Glutamatergic neuron (in vitro differentiated cells): ENCODE results near the gene SERHL2. TPM values are rescaled to one million over a fixed set of nuclear protein-coding genes. Genes with fewer than 3 reads are reported as not detected.

Experiments
- DNase-seq: peaks from one replicate; pipeline ENCODE4 v3.0.0; 2022
- H3K27ac Mint-ChIP-seq: one replicate; pipeline ENCODE4 v1.8.0; 2020; ENCODE audit warnings: mild to moderate bottlenecking, mixed read lengths, inconsistent platforms; ENCODE audit not compliant: unreplicated experiment
- H3K27me3 Mint-ChIP-seq: one replicate; pipeline ENCODE4 v1.8.0; 2020; ENCODE audit warnings: mild to moderate bottlenecking, moderate library complexity, mixed read lengths, inconsistent platforms; ENCODE audit not compliant: unreplicated experiment
- H3K36me3 Mint-ChIP-seq: one replicate; pipeline ENCODE4 v1.8.0; 2020; ENCODE audit warnings: mild to moderate bottlenecking, mixed read lengths, inconsistent platforms; ENCODE audit not compliant: unreplicated experiment
- H3K4me1 Mint-ChIP-seq: one replicate; pipeline ENCODE4 v1.8.0; 2020; ENCODE audit warnings: mild to moderate bottlenecking, low read depth, mixed read lengths, inconsistent platforms; ENCODE audit not compliant: unreplicated experiment
- H3K4me3 Mint-ChIP-seq: one replicate; pipeline ENCODE4 v1.8.0; 2020; ENCODE audit warnings: mild to moderate bottlenecking, mixed read lengths, inconsistent platforms; ENCODE audit not compliant: unreplicated experiment
- H3K9me3 Mint-ChIP-seq: one replicate; pipeline ENCODE4 v1.8.0; 2020; ENCODE audit warnings: mild to moderate bottlenecking, moderate library complexity, mixed read lengths, inconsistent platforms; ENCODE audit not compliant: unreplicated experiment
- CTCF ChIP-seq: fragments of 200-600 bp; sonication (generic); IDR thresholded peaks from one replicate; pipeline ENCODE4 v1.5.0; 2021; ENCODE audit not compliant: partially characterized antibody, unreplicated experiment
- total RNA-seq: library from RNA; stranded (reverse); fragmentation: NEBNext Ultra II Directional; extraction: Animal tissue kit (Norgen Biotek cat#: 25700); gene quantifications from one replicate; pipeline ENCODE4 v1.2.1, GENCODE V29; 2021; ENCODE audit not compliant: unreplicated experiment

The SERHL2 gene
- total RNA-seq, 1 donor from 2014 or later = 4.4 TPM

- Mint-ChIP-seq H3K4me3 (no peak overlapping the region), H3K9me3 (peaks cover 8% of the 10 kb centered on the region), H3K27me3 (peaks cover 1% of the 10 kb centered on the region), H3K4me1 (peaks cover 6% of the 10 kb centered on the region), H3K27ac (no peak overlapping the region), H3K36me3 (no peaks in the 10 kb centered on the region)
- TF ChIP-seq CTCF = no peak
- DNase-seq = no peak
Observed at GRCh38 chr22:42584364-42584940, 30.7 kb downstream of the SERHL2 start.

DNA sequence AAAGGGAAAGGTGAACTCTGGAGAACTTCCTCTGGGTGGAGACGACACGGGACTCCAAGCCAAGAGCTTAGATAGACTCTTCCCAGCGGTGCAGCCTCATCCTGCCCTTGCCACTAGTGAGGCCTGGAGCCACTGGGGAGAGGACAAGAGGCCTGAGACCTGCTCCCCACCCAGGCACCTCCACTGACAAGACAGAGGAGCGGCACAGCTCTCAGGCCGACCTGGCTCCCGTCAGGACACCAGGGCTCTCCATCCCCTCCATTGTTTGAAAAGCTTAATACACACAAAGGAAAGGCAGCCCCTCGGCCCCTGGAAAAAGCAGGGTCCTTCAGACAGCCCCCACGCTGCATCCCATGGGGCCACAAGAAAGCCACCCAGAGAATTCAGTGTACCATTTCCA lies 31.3 kb downstream of the SERHL2 start:
- Mint-ChIP-seq H3K4me3 (no peak overlapping the region), H3K4me1 (peaks cover 6% of the 10 kb centered on the region), H3K9me3 (peaks cover 8% of the 10 kb centered on the region), H3K27ac (peak overlapping the region; percentile 22), H3K27me3 (peaks cover 1% of the 10 kb centered on the region), H3K36me3 (no peaks in the 10 kb centered on the region)
- no peak for TF ChIP-seq CTCF
- DNase-seq = no peak

DNA sequence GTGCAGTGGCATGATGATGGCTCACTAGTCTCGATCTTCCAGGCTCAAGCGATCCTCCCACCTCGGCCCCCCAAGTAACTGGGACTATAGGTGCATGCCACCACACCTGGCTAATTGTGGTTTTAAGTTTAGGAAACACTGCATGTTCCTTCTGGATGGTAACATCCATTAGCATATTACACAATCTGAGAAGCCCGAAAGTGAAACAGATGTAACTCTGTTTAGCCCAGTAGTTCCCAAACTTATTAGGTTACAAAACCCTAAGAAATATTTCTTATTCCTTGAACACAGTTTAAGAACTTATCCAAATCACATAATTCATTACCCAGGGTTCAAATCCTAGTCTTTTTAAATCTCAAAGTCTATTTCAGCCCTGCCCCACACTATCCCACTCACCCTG lies 32.6 kb downstream of the SERHL2 start:
- Mint-ChIP-seq H3K27me3 (peaks cover 1% of the 10 kb centered on the region), H3K36me3 (no peaks in the 10 kb centered on the region), H3K4me1 (peaks cover 3% of the 10 kb centered on the region), H3K9me3 (peaks cover 7% of the 10 kb centered on the region), H3K27ac (peak overlapping the region; percentile 43), H3K4me3 (no peak overlapping the region)
- no peak for DNase-seq
- no peak for TF ChIP-seq CTCF

DNA sequence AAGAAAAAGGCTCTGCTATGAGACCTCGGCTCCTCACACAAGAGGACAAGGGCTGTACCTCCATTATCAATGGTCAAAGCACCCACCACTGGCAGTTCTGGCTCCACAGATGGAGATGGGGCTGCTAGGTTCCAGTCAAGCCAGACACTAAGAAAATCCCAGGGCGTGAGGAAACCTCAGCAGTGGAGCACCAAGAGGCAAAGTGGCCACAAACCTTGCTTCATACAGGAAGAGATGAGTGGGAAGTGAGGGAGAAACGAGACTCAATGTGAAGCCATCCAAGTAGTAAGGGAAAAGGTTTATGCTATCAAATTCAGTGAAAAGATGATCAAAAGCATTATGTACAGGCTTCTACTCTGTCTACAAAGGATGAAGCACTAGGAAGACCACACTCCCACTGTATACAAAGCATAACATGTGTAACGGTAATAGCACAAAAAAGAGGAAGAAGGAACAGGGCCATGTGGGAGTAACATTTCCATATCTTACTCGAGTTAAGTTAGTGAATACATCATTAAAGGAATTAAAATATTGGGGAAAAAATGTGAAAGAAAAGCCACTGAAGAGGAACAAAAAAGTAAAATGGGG lies 33.9 kb downstream of the SERHL2 start:
- H3K9me3 Mint-ChIP-seq = peaks cover 6% of the 10 kb centered on the region

More for the DNA sequence above, 33.9 kb downstream of the SERHL2 start:
- Mint-ChIP-seq H3K4me1 (no peaks in the 10 kb centered on the region), H3K27ac (no peak overlapping the region), H3K27me3 (peaks cover 1% of the 10 kb centered on the region), H3K4me3 (no peak overlapping the region), H3K36me3 (no peaks in the 10 kb centered on the region)
- DNase-seq = no peak
- no peak for TF ChIP-seq CTCF
